ENCODE results near the gene FAM83G. TPM values are rescaled to one million over a fixed set of nuclear protein-coding genes. Genes with fewer than 3 reads are reported as not detected.

The FAM83G gene
- total RNA-seq, 1 donor from 2014 or later = 12.9 TPM

GRCh38 chr17:18993905-18994526 is 10.5 kb downstream of the FAM83G start:
- no peaks in the 10 kb centered on the region for H3K4me1 ChIP-seq (ENCODE audit: insufficient read depth, low read length)
- Mint-ChIP-seq H3K4me1 (ENCODE audit: low read depth, unreplicated experiment) (no peaks in the 10 kb centered on the region), H3K27me3 (ENCODE audit: low read depth, unreplicated experiment) (no peaks in the 10 kb centered on the region), H3K4me3 (ENCODE audit: unreplicated experiment) (no peak overlapping the region), H3K36me3 (ENCODE audit: low read depth, unreplicated experiment) (peaks cover 22% of the 10 kb centered on the region), H3K9me3 (ENCODE audit: unreplicated experiment) (peaks cover 7% of the 10 kb centered on the region), H3K27ac (ENCODE audit: unreplicated experiment) (no peak overlapping the region)
- DNase-seq (ENCODE audit: low read depth) (no peak), FAIRE-seq (no peak)
- H2AFZ ChIP-seq (ENCODE audit: low read depth, low read length) = no peak overlapping the region
- H3K27me3 ChIP-seq (ENCODE audit: insufficient read depth, low read length) = no peaks in the 10 kb centered on the region
- no peak overlapping the region for H3K27ac ChIP-seq (ENCODE audit: low read depth, low read length)
- no peak overlapping the region for H3K4me2 ChIP-seq (ENCODE audit: low read length)
- peaks cover 89% of the 10 kb centered on the region for H4K20me1 ChIP-seq (ENCODE audit: insufficient read depth, low read length)
- H3K4me3 ChIP-seq (ENCODE audit: insufficient read depth, low read depth, low read length) = no peak overlapping the region
- H3K9me3 ChIP-seq (ENCODE audit: insufficient read depth, low read depth, low read length) = peaks cover 5% of the 10 kb centered on the region
- peaks cover 7% of the 10 kb centered on the region for H3K36me3 ChIP-seq (ENCODE audit: insufficient read depth, low read length)
- TF ChIP-seq CTCF (IDR thresholded peaks at IDR 0.05; ENCODE audit: insufficient read depth, low read depth, low read length) = no peak
- no peak overlapping the region for H3K9ac ChIP-seq (ENCODE audit: low read length)
- H3K79me2 ChIP-seq (ENCODE audit: insufficient read depth, low read length) = peaks cover 97% of the 10 kb centered on the region

GRCh38 chr17:18992454-18993130 is 12.0 kb downstream of the FAM83G start:
- H3K4me3 Mint-ChIP-seq (ENCODE audit: unreplicated experiment) = no peak overlapping the region
- Histone ChIP-seq H3K79me2 (ENCODE audit: insufficient read depth, low read length) (peaks cover 90% of the 10 kb centered on the region), H3K27me3 (ENCODE audit: insufficient read depth, low read length) (no peaks in the 10 kb centered on the region), H3K36me3 (ENCODE audit: insufficient read depth, low read length) (peaks cover 4% of the 10 kb centered on the region), H2AFZ (ENCODE audit: low read depth, low read length) (no peak overlapping the region), H3K4me2 (ENCODE audit: low read length) (no peak overlapping the region), H3K27ac (ENCODE audit: low read depth, low read length) (no peak overlapping the region), H3K9me3 (ENCODE audit: insufficient read depth, low read depth, low read length) (peaks cover 5% of the 10 kb centered on the region), H4K20me1 (ENCODE audit: insufficient read depth, low read length) (peaks cover 87% of the 10 kb centered on the region), H3K4me3 (ENCODE audit: insufficient read depth, low read depth, low read length) (no peak overlapping the region), H3K9ac (ENCODE audit: low read length) (no peak overlapping the region), H3K4me1 (ENCODE audit: insufficient read depth, low read length) (no peaks in the 10 kb centered on the region)
- H3K27me3 Mint-ChIP-seq (ENCODE audit: low read depth, unreplicated experiment) = no peaks in the 10 kb centered on the region
- H3K4me1 Mint-ChIP-seq (ENCODE audit: low read depth, unreplicated experiment) = no peaks in the 10 kb centered on the region
- no peak overlapping the region for H3K27ac Mint-ChIP-seq (ENCODE audit: unreplicated experiment)
- DNase-seq (ENCODE audit: low read depth) (no peak), FAIRE-seq (no peak)
- TF ChIP-seq EZH2 (IDR thresholded peaks at IDR 0.05; ENCODE audit: insufficient read depth, low read length) (no peak), CTCF (IDR thresholded peaks at IDR 0.05; ENCODE audit: insufficient read depth, low read depth, low read length) (no peak)
- peaks cover 7% of the 10 kb centered on the region for H3K9me3 Mint-ChIP-seq (ENCODE audit: unreplicated experiment)
- peaks cover 24% of the 10 kb centered on the region for H3K36me3 Mint-ChIP-seq (ENCODE audit: low read depth, unreplicated experiment)

Measured in astrocyte (in vitro differentiated cells and primary cell).